CD4-positive, CD25-positive, alpha-beta regulatory T cell (primary cell): ENCODE measurements around the gene C2orf92. TPM values are rescaled to one million over a fixed set of nuclear protein-coding genes. Genes with fewer than 3 reads are reported as not detected.

ENCODE experiments used
- ATAC-seq, 2 donors: fragments of 150-1000 bp; cut with Tn5 transposase; one replicate each; pipeline ENCODE4 v1.10.0; 2021; ENCODE audit warnings: low read depth in 2 of 2, moderate number of reproducible peaks in 2 of 2, moderate library complexity in 1 of 2
- DNase-seq, 3 donors: peaks; one replicate each; pipeline versions ENCODE4 v3.0.0 to v3.0.0-alpha.2; 2012 to 2022; ENCODE audit warnings: mixed read lengths in 1 of 3
- H3K27ac ChIP-seq: one replicate; pipeline ENCODE4 v1.7.0; 2013; ENCODE audit warnings: mild to moderate bottlenecking, low read length; ENCODE audit not compliant: insufficient read depth, poor library complexity, severe bottlenecking
- H3K27me3 ChIP-seq: one replicate; pipeline ENCODE4 v1.7.0; 2013; ENCODE audit warnings: low read length; ENCODE audit not compliant: control insufficient read depth, insufficient read depth
- H3K36me3 ChIP-seq: one replicate; pipeline ENCODE4 v1.7.0; 2013; ENCODE audit warnings: mild to moderate bottlenecking, low read length, moderate library complexity; ENCODE audit not compliant: control insufficient read depth, insufficient read depth
- H3K4me1 ChIP-seq: 2 replicates; pipeline ENCODE4 v1.7.0; 2013; ENCODE audit warnings: mild to moderate bottlenecking, low read length; ENCODE audit not compliant: insufficient read depth, control insufficient read depth, poor library complexity, severe bottlenecking
- H3K4me3 ChIP-seq: one replicate; pipeline ENCODE4 v1.7.0; 2013; ENCODE audit warnings: low read depth, mild to moderate bottlenecking, low read length, moderate library complexity
- H3K9me3 ChIP-seq, 2 experiments: 1 replicate in 1 of 2; 2 replicates in 1 of 2; pipeline ENCODE4 v1.7.0; 2013; ENCODE audit warnings: low read length in 2 of 2, mild to moderate bottlenecking in 1 of 2, moderate library complexity in 1 of 2; ENCODE audit not compliant: control insufficient read depth in 2 of 2
- H3K27ac Mint-ChIP-seq, 3 donors: one replicate each; pipeline ENCODE4 v1.8.0; 2020 to 2022; ENCODE audit warnings: mild to moderate bottlenecking in 3 of 3, mixed read lengths in 3 of 3, moderate library complexity in 2 of 3
- H3K27me3 Mint-ChIP-seq: one replicate; pipeline ENCODE4 v1.8.0; 2022; ENCODE audit warnings: mild to moderate bottlenecking, mixed read lengths
- H3K36me3 Mint-ChIP-seq: one replicate; pipeline ENCODE4 v1.8.0; 2020; ENCODE audit warnings: mixed read lengths
- H3K4me1 Mint-ChIP-seq, 4 donors: one replicate each; pipeline ENCODE4 v1.8.0; 2020 to 2022; ENCODE audit warnings: mixed read lengths in 4 of 4, mild to moderate bottlenecking in 1 of 4
- H3K4me3 Mint-ChIP-seq, 4 donors: one replicate each; pipeline ENCODE4 v1.8.0; 2020 to 2022; ENCODE audit warnings: mild to moderate bottlenecking in 4 of 4, mixed read lengths in 4 of 4, moderate library complexity in 3 of 4
- H3K9me3 Mint-ChIP-seq, 7 donors: one replicate each; pipeline ENCODE4 v1.8.0; 2020 to 2022; ENCODE audit warnings: mixed read lengths in 7 of 7, mild to moderate bottlenecking in 3 of 7, moderate library complexity in 2 of 7
- polyA plus RNA-seq, 4 donors: library from polyadenylated mRNA; unstranded; fragments of 300-500 nt; fragmentation: Illumina TruSeq; gene quantifications; one replicate each; pipeline ENCODE4 v1.2.3, GENCODE V29; 2021
- total RNA-seq: library from RNA; stranded (reverse); gene quantifications from one replicate; pipeline ENCODE4 v1.2.3, GENCODE V29; 2022

Gene C2orf92
- total and polyA plus RNA-seq, 5 donors from 2014 or later: 0.61 to 20.4 TPM; not detected in 3

- Histone ChIP-seq H3K9me3 (no peaks in the 10 kb centered on the region), H3K4me3 (peak within 1 kb of the TSS; percentile 91), H3K4me1 (peaks cover 26% of the 10 kb centered on the region), H3K27me3 (no peaks in the 10 kb centered on the region), H3K36me3 (peaks cover 27% of the 10 kb centered on the region), H3K27ac (peak within 1 kb of the TSS; percentile 88)
- Mint-ChIP-seq H3K27me3 (peaks cover 5% of the 10 kb centered on the region), H3K4me1 (peaks cover 2 to 36% (median 20%) of the 10 kb centered on the region in 4 donors), H3K4me3 (peak within 1 kb of the TSS; percentile 88 to 96 (median 92)), H3K36me3 (peaks cover 18% of the 10 kb centered on the region), H3K9me3 (no peaks in the 10 kb centered on the region), H3K27ac (peak within 1 kb of the TSS; percentile 97 to 100 (median 98))
- DNase-seq (peak; percentile 98 to 99 (median 99)), ATAC-seq (peak; percentile 97 to 98)
These were observed 23.6 kb upstream of the C2orf92 start, which contains the start of gene COX5B for GRCh38 chr2:97645695-97646629. Gene COX5B (plus strand): TSS chr2:97646062. CDS start chr2:97646087, 25 bp downstream.

GRCh38 chr2:97646977-97647376 lies 22.5 kb upstream of the C2orf92 start:
- DNase-seq (no peak), ATAC-seq (no peak)
- no peaks in the 10 kb centered on the region for H3K27me3 ChIP-seq
- H3K36me3 ChIP-seq: peaks cover 27% of the 10 kb centered on the region
- H3K9me3 ChIP-seq: no peaks in the 10 kb centered on the region
- Mint-ChIP-seq H3K36me3 (peaks cover 21% of the 10 kb centered on the region), H3K4me3 (peak overlapping the region; percentile 88 to 96 (median 92)), H3K9me3 (no peaks in the 10 kb centered on the region), H3K27me3 (peaks cover 2% of the 10 kb centered on the region), H3K27ac (peak overlapping the region; percentile 80 to 100 (median 98)), H3K4me1 (peaks cover 5 to 36% (median 21%) of the 10 kb centered on the region in 4 donors)
- peaks cover 26% of the 10 kb centered on the region for H3K4me1 ChIP-seq
- H3K4me3 ChIP-seq: peak overlapping the region; percentile 63
- peak overlapping the region; percentile 88 for H3K27ac ChIP-seq

GRCh38 chr2:97651114-97651513 lies 18.4 kb upstream of the C2orf92 start:
- H3K4me1 ChIP-seq: peaks cover 16% of the 10 kb centered on the region
- Mint-ChIP-seq H3K4me3 (peak overlapping the region in 2 of 4 donors; percentile 14 to 60), H3K27ac (peak overlapping the region in 1 of 3 donors; percentile 79), H3K4me1 (peaks cover 10 to 33% (median 24%) of the 10 kb centered on the region in 4 donors), H3K36me3 (peaks cover 33% of the 10 kb centered on the region), H3K27me3 (no peaks in the 10 kb centered on the region), H3K9me3 (peaks cover 0 to 4% (median 0%) of the 10 kb centered on the region in 7 donors)
- H3K27me3 ChIP-seq: no peaks in the 10 kb centered on the region
- H3K36me3 ChIP-seq: peaks cover 32% of the 10 kb centered on the region
- DNase-seq (no peak), ATAC-seq (no peak)
- H3K27ac ChIP-seq: no peak overlapping the region
- H3K9me3 ChIP-seq: no peaks in the 10 kb centered on the region
- H3K4me3 ChIP-seq: no peak overlapping the region

GRCh38 chr2:97653473-97653872 lies 16.0 kb upstream of the C2orf92 start:
- peak overlapping the region in 2 of 4 donors; percentile 4 to 52 for H3K4me3 Mint-ChIP-seq
- Histone ChIP-seq H3K4me3 (no peak overlapping the region), H3K9me3 (no peaks in the 10 kb centered on the region), H3K27me3 (no peaks in the 10 kb centered on the region), H3K36me3 (peaks cover 40% of the 10 kb centered on the region), H3K27ac (peak overlapping the region; percentile 14), H3K4me1 (no peaks in the 10 kb centered on the region)
- DNase-seq: no peak
- no peak overlapping the region for H3K27ac Mint-ChIP-seq
- no peak for ATAC-seq
- H3K4me1 Mint-ChIP-seq: peaks cover 9 to 15% (median 10%) of the 10 kb centered on the region in 4 donors
- peaks cover 0 to 4% (median 0%) of the 10 kb centered on the region in 7 donors for H3K9me3 Mint-ChIP-seq
- peaks cover 35% of the 10 kb centered on the region for H3K36me3 Mint-ChIP-seq
- no peaks in the 10 kb centered on the region for H3K27me3 Mint-ChIP-seq

GRCh38 chr2:97653874-97654273 lies 15.6 kb upstream of the C2orf92 start:
- no peak for DNase-seq
- Mint-ChIP-seq H3K9me3 (peaks cover 0 to 4% (median 0%) of the 10 kb centered on the region in 7 donors), H3K4me3 (peak overlapping the region in 1 of 4 donors; percentile 52), H3K27ac (peak overlapping the region in 1 of 3 donors; percentile 63), H3K4me1 (peaks cover 7 to 13% (median 10%) of the 10 kb centered on the region in 4 donors), H3K27me3 (no peaks in the 10 kb centered on the region), H3K36me3 (peaks cover 35% of the 10 kb centered on the region)
- H3K9me3 ChIP-seq: no peaks in the 10 kb centered on the region
- no peak overlapping the region for H3K4me3 ChIP-seq
- ATAC-seq: no peak
- no peaks in the 10 kb centered on the region for H3K4me1 ChIP-seq
- H3K36me3 ChIP-seq: peaks cover 40% of the 10 kb centered on the region
- H3K27me3 ChIP-seq: no peaks in the 10 kb centered on the region
- peak overlapping the region; percentile 14 for H3K27ac ChIP-seq

GRCh38 chr2:97654309-97654708 lies 15.2 kb upstream of the C2orf92 start:
- ATAC-seq (no peak), DNase-seq (no peak)
- H3K36me3 Mint-ChIP-seq: peaks cover 32% of the 10 kb centered on the region
- Histone ChIP-seq H3K9me3 (no peaks in the 10 kb centered on the region), H3K36me3 (peaks cover 35% of the 10 kb centered on the region), H3K4me3 (no peak overlapping the region), H3K4me1 (no peaks in the 10 kb centered on the region), H3K27ac (no peak overlapping the region), H3K27me3 (no peaks in the 10 kb centered on the region)
- H3K27ac Mint-ChIP-seq: peak overlapping the region in 2 of 3 donors; percentile 47 to 63
- H3K27me3 Mint-ChIP-seq: no peaks in the 10 kb centered on the region
- peaks cover 0 to 4% (median 0%) of the 10 kb centered on the region in 7 donors for H3K9me3 Mint-ChIP-seq
- H3K4me1 Mint-ChIP-seq: peaks cover 4 to 13% (median 10%) of the 10 kb centered on the region in 4 donors
- no peak overlapping the region for H3K4me3 Mint-ChIP-seq

- DNase-seq: no peak
- peaks cover 35% of the 10 kb centered on the region for H3K36me3 ChIP-seq
- no peaks in the 10 kb centered on the region for H3K27me3 Mint-ChIP-seq
These were observed 14.7 kb upstream of the C2orf92 start for GRCh38 chr2:97654791-97655190.

More at GRCh38 chr2:97654791-97655190, 14.7 kb upstream of the C2orf92 start:
- Histone ChIP-seq H3K27ac (no peak overlapping the region), H3K9me3 (no peaks in the 10 kb centered on the region), H3K4me3 (no peak overlapping the region), H3K4me1 (no peaks in the 10 kb centered on the region), H3K27me3 (no peaks in the 10 kb centered on the region)
- no peak for ATAC-seq
- peaks cover 2 to 13% (median 10%) of the 10 kb centered on the region in 4 donors for H3K4me1 Mint-ChIP-seq
- peaks cover 0 to 4% (median 0%) of the 10 kb centered on the region in 7 donors for H3K9me3 Mint-ChIP-seq
- H3K36me3 Mint-ChIP-seq: peaks cover 27% of the 10 kb centered on the region
- peak overlapping the region; percentile 57 to 87 (median 71) for H3K27ac Mint-ChIP-seq
- peak overlapping the region in 1 of 4 donors; percentile 60 for H3K4me3 Mint-ChIP-seq
